SK-N-DZ (cell line): Measurements from ENCODE around the gene GALNT10.

Experiments used
- DNase-seq: peaks from one replicate; pipeline ENCODE4 v3.0.0-alpha.2; 2015; ENCODE audit warnings: low spot score

Gene GALNT10

GRCh38 chr5:154178661-154179060 is 11.9 kb upstream of the GALNT10 start:
- DNase-seq = no peak

DNA sequence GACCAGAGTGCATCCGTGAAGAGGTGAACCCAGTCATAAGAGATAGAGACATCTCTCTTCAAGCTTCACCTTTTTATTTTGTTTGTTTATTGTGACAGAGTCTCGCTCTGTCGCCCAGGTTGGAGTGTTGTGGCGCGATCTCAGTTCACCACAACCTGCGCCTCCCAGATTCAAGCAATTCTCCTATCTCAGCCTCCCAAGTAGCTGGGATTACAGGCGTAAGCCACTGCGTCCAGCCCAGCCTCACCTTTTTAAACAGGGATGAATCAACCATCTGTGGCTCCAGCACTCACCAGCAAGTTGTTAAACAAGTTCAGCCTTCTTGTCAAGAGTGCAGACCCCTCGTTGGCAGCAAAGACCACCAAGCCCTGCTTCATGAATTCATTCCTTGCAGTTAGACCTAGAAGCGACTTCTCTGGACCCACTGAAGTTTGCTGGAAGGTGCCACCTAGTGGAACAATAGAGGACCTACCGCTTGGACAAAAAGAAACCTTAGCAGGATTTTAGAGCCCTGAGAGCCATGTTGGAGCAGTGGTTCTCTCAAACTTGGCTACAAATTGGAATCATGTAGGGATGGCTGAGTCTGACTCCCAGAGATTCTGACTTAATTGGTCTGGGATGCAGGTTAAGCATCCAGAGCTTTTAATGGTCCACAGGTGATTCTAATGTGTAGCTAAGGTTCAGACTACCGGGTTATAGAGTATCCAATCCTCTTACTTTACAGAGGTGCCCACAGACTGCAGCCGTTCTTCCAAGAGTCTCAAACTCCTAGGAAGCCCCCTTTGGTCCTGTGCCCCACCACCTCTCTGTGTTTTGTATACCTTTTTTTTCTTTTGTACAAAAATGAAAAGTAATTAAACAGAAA is 10.5 kb upstream of the GALNT10 start:
- DNase-seq = peak; percentile 72

DNA sequence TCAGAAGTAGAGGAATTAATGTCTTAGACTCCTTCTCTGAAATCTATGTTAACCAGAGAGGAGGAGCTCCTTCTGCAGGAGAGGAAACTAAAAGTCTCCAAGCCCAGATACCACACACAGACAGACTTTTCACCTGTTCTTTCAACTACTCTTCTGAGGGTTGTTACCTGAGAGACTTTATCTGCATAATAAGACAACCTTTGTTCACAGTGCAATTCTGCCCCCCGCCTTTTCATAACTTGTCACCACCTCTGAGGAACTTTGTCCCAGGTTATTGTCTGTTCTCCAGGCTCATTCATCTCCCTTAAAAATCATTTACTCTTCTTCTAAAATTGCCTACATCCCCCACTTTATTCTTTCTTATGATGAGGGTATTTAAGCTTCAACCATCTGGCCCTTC is 9.4 kb upstream of the GALNT10 start:
- DNase-seq = no peak

DNA sequence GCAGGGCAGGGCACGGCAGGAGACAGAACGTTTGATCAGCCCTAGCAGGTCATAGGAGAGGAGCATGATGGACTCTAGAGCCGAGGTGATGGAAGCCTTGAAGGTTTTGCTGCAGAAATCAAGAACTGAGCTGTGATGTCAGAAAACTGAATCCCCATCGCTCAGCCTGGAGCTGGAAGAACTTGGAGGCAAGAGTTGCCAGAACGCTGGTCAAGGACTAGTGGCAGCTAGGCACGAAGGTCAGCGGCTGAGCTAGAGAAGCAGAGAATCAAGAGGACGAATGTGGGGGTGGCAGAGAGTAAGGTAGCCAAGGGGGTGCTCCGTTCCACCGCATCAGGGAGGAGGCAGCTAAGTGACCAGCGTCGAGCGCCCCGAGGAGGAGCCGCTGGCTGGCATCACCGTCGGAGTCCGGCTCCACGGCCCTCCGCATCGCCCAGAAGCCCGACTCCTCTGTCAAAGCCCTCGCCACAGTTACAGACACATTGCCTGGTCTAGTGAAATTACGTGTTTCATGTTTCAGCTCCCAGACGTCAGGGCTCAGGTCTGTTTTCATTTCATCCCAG is 1.2 kb upstream of the GALNT10 start:
- DNase-seq = no peak

GRCh38 chr5:154189819-154190594 is 526 bp upstream of the GALNT10 start:
- DNase-seq = peak; percentile 53

DNA sequence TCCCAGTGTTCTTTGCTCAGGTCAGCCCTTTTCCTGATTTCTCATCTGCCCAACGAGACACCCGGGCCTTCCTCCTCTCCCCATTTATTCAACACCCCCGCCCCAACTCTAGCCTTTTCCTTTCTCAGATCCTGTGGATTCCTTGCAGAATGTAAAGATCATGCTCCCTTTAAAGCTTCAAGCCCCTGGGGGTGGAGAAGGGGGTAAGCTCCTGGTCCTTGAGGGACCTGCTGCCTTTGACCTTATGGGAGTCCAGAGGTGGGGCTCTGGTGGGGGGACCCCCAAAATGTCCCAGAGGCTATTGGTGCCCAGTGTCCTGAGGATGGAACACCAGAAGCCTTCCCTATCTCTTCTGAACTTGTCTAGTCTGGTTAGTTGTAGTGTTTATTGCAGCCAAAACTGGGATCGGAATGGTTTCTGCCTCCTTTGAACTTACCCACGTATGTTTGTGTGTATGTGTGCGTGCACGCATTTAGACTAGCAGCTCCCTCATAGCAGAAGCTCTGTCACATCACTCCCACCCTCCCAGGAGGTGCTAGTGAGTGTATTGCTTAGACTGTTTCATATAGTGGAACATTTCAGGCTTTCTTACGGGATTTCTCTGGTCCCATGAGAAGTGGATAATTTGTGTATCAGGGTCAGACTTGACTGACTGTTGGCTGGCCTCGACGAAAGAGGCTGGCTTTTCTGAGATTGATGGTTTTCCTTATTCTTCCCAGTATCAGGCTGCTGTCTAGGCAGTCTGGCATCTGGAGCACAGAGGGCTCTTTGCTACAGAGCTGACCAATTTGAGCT is 1.1 kb downstream of the GALNT10 start:
- DNase-seq = no peak

DNA sequence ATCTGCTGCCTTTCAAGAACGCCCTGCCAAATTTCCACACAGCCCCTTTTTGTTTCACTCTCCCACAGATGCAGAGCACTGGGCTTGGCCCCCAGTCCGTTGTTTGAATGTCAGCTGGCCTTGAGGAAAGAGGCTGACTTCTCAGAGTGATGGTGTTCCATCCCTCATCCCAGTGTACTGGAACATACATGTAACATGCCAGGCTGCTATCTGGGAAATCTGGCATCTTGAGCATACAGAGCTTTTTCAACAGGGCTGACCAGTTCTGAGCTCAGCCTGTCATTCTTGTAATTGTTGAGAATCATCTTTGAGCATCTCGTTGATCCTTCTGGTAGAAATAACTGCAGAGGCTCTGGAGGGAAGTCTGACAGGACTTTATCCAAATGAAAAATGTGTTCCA is 2.8 kb downstream of the GALNT10 start:
- no peak for DNase-seq

DNA sequence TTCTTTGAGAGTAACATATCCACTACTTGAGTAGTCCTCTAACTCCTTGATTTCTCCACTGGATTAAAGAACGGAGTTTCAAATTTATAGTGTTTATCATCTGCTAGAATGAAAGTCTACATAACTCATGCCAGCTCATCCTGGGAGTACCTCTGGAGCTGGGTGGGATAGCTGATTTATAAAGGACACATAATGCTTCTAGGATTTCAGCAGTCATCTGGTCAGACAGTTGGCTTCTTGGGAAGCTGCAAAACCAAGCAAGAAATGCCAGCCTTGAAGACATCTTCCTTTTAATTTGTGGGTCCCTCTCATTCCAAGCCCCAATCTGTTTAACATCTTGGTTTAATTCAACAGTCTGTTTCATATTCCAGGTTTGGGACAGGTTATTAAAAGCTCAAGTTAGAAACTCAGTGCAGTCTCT is 3.2 kb downstream of the GALNT10 start:
- no peak for DNase-seq

- no peak for DNase-seq
Observed at GRCh38 chr5:154194345-154195329, 4.1 kb downstream of the GALNT10 start.

DNA sequence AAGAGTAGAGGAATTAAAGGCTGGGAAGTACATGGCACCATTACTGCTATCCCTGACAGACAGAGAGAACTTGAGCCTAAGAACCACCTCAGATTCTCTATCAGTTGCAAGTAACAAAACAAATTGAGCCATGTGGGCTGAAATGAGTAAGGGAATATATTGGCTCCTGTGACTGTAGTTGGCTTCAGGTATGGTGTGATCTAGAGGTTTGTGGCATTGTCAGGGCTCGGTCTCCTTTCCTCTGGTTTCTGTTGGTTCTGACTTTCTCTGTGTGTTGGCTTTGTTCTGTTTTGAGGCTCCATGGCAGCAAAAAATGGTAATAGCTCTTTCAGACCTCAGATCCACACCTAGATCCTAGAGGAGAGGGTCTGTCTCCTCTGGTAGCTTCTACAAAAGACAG is 5.7 kb downstream of the GALNT10 start:
- DNase-seq = no peak

DNA sequence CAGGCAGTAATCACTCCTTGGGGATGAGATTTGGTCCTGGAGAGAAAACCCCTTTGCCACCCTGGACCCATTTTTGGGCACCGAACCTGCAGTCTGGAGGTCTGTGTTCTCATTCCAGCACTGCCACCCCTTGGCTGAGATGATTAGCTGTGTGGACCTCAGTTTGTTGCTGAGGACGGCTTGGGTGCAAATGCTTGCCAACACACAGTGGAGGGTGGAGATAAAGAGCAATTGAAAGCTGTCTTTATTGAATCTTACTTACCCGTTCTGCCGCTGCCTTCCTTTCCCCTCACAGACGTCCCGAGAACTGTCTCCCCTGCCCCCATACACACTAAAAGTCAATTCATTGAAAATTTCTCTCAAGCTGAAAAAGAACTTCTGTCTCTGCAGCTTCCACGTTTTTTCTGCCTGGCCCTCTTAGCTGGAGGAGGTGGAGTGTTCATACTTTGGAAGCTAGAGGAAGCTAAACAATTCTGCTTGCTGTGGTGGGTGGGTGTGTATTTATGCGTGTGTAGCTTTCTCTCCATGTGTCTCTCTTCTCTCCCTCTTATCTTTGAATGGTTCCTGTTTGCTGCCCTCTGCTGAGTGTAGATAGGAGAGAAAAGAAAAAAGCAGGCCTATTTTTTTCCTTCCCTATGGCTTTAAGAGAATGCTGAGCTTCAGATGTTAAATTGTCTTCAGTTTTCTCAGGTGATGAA is 6.6 kb downstream of the GALNT10 start:
- DNase-seq = peak; percentile 54

DNA sequence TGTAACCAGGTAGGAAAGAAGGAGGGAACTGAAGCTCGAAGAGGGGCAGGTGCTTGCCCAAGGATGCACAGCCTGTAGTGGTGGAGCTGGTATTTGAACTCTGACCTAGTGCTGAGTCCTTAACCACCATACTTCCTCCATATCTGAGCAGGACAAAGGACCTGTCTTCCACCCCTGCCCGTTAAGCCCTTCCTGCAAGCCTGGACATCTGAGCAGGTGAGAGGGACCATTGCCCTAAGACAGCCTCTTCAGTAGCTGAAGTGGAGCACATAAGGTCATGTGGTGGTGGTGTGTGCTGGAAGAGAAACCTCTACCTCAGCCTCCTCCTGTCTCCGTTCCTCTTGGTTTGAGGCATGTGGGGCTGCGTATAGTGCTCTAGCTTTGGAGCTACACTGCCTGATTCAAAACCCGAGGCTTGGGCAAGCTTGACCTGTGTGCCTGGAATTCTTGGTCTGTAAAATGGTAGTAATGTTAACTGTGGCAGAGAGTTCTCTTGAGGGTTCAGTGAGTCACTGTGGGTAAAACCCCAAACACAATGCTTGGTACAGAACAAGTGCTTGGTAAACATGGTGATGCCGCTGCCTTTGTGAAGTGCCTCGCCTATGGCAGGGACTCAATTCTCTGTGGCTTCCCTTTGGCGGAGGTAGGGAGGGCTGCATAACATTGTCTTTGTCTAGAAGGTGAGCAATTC is 7.4 kb downstream of the GALNT10 start:
- DNase-seq = no peak

DNA sequence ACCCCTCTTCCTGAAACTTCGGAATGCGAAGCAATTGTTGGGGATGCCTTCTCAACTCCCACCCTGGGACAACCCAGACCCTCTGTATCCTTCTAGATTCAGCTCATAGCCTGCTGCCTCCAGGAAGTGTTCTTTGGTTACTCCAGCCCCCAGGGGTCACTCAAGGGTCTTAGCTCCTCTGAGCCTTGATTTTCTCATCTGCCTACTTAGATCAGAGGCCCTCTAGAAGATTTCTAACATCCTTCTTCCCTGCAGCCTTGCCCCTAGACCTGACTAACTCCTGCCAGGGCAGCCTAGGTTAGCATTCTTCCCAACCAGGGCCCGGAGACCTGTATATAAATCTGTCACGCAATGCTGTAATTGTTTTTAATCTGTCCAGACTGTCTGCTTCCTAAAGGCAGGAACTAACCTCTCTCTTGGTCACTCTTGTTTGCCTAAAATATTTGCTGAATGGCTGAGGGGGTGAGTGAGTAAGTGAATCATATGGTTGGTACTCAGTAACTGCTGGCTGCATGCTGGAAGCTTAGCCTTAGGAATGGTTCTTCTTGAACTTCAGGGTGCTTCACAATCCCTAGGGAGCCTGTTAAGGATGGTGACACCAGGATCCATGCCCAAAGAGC is 8.2 kb downstream of the GALNT10 start:
- DNase-seq = no peak

GRCh38 chr5:154199263-154199662 is 8.7 kb downstream of the GALNT10 start:
- no peak for DNase-seq

- DNase-seq = no peak
Observed at GRCh38 chr5:154199671-154200220, 9.2 kb downstream of the GALNT10 start.

- no peak for DNase-seq
Observed at GRCh38 chr5:154200221-154200620, 9.7 kb downstream of the GALNT10 start.

GRCh38 chr5:154201108-154201769 is 10.7 kb downstream of the GALNT10 start:
- no peak for DNase-seq
